NOMO-1 (cell line): ENCODE results near the gene B4GALNT4.
A peak's percentile ranks its signal among the peaks of the same experiment; 100 is the strongest.
"Not testable (repeated sequence)": the region's sequence is repeated elsewhere in the genome, so short reads cannot be mapped to it uniquely, and the experiment has no call there.

Source experiments
- DNase-seq, 2 experiments: peaks; one replicate each; lab custom pipeline; 2025; ENCODE audit not compliant: unreplicated experiment in 2 of 2; lab: John Stamatoyannopoulos, UW

The B4GALNT4 gene

DNA sequence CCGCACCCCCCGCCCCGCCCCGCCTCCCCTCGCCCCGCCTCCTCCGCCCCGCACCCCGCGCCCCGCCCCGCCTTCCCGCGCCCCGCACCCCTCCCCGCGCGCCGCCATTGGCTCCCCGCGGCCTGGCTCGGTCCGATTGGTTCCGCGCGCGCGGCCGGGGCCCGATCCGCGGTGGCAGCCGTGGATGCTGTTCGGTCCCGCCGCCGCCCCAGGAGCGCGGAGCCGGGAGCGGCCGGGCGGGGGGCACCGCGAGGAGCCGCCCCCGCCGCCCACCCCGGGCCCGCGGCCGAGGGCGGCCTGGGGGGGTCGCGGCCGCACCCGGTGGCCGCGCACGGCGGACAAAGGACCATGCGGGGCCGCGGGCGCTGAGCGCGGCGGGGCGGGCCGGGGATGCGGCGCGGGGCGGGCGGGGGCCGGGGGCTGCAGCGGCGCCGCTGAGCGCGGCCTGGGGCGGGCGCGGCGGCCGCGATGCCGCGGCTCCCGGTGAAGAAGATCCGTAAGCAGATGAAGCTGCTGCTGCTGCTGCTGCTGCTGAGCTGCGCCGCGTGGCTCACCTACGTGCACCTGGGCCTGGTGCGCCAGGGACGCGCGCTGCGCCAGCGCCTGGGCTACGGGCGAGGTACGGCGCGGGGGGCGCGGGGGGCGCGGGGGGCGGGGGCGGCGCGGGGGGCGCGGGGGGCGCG lies at the start of gene B4GALNT4:
TSS of gene B4GALNT4 (plus strand) at position 164 of the 683 bp plus-strand sequence. CDS start at position 469, 305 bp downstream.
- DNase-seq = no peak

GRCh38 chr11:319888-320273 lies 49.4 kb upstream of the B4GALNT4 start:
- not testable (repeated sequence) for DNase-seq

GRCh38 chr11:324156-324555 lies 45.1 kb upstream of the B4GALNT4 start:
- DNase-seq = no peak

DNA sequence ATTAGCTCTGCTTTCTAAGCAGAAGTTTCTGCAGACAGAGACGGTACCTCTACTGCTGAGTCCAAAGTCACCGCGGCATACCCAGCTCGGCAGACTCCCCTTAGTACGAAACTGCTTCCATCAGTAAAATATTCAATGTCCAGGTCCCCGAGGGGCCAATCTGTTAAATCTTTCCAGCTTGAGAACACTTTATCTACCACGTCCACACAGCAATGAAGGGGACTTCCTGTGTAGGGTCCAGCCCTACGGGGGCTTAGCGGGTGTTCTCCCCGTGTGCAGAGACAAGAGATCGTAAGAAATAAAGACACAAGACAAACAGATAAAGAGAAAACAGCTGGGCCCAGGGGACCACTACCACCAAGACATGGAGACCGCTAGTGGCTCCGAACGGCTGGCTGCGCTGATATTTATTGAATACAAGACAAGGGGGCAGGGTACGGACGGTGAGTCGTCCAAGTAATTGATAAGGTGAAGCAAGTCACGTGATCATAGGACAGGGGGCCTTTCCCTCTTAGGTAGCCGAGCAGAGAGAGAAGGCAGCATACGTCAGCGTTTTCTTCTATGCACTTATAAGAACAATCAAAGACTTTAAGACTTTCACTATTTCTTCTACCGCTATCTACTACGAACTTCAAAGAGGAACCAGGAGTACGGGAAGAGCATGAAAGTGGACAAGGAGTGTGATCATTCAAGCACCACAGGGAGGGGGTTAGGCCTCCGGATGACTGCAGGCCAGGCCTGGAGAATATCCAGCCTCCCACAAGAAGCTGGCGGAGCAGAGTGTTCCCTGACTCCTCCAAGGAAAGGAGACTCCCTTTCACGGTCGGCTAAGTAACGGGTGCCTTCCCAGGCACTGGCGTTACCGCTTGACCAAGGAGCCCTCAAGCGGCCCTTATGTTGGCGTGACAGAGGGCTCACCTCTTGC lies 44.4 kb upstream of the B4GALNT4 start:
- not testable (repeated sequence) for DNase-seq

GRCh38 chr11:325796-326591 lies 43.3 kb upstream of the B4GALNT4 start:
- DNase-seq = no peak

- no peak for DNase-seq
Observed at GRCh38 chr11:326592-326841, 42.8 kb upstream of the B4GALNT4 start.

DNA sequence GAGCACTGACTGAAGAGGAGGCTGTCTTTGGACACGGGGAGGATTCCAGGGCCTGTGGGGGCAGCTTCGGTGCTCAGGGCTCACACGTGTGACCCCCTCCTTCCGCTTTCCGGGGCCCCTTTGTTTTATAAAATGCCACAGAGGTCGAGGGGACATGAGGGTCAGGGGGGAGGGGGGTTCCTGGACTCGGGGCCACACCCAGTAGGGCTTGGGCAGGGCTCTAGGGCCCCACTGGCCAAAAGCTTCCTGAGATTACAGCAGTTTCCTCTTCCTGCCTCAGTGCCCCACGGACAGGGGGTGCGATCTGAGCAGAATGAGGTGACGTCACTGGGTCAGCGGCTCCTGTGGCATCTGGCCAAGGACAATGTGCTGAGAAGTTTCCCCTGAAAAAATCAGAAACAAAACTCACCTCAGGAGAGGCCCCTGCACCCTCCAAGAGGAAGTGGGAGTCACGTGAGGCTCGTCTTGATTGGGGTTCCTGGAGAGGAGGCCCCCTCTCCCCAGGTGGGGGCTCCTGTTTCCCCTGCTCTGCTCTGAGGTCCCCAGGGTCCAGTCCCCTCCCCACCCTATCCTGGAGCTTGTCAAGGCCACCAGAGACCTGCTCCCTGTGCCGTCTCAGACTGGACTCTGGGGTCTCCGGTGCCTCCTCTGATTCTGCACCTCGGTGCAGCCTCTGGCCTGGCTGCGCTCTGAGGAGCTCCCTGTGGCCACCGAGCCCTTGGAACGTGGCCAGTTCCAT lies 42.3 kb upstream of the B4GALNT4 start:
- peak; percentile 81 to 83 for DNase-seq

DNA sequence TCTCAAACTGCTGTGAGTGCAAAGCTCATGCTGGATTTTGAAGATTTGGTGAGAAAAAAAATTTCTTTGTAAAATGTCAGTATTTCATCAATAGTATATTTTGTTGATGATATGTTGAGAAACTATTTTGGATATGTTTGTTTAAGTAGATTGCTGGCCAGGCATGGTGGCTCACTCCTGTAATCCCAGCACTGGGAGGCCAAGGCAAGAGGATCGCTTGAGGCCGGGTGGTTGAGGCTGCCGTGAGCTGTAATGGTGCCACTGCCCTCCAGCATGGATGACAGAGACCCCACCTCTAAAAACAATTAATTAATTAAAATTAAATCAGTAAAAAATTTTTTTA lies 41.7 kb upstream of the B4GALNT4 start:
- DNase-seq = no peak

GRCh38 chr11:328012-328411 lies 41.3 kb upstream of the B4GALNT4 start:
- no peak for DNase-seq

GRCh38 chr11:328516-329100 lies 40.7 kb upstream of the B4GALNT4 start:
- not testable (repeated sequence) for DNase-seq

DNA sequence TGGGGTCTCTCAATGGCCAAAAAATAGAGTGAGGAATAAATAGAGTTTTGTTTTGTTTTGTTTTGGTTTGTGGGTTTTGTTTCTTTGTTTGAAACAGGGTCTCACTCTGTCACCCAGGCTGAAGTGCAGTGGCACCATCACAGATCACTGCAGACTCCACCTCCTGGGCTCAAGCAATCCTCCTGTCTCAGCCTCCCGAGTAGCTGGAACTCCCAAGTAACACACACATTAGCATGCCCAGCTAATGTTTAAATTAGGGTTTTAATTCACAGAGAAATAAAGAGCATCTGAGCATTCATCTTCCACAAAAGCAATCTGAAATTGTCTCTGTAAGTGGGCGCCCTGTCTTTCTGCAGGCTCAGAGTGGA lies 39.4 kb upstream of the B4GALNT4 start:
- DNase-seq = no peak

- no peak for DNase-seq
Observed at GRCh38 chr11:330307-330693, 39.0 kb upstream of the B4GALNT4 start.

GRCh38 chr11:330694-331357 lies 38.5 kb upstream of the B4GALNT4 start:
- DNase-seq = no peak

DNA sequence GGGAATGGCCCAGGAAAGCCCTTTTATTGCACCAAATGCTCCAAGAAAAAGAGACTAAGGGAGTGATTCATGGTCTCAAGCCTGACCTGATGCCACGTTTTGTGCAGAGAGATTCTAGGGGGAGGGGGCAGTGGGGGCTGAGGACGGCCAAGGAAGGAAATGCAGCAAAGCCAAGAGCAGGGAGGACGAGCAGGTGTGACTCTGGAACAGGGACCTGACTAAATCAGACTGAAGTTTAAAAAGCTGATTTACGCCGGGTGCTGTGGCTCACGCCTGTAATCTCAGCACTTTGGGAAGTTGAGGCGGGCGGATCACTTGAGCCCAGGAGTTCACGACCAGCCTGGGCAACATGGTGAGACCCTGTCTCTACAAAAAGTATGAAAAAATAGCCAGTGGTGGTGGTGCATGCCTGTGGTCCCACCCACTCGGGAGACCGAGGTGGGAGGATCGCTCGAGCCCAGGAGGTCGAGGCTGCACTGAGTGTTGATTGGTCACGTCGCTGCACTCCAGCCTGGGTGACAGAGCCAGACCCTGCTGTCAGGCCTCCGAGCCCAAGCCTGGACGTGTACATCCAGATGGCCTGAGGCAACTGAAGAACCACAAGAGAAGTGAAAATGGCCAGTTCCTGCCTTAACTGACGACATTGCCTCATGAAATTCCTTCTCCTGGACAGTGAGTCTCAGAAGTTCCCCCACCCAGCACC lies 37.8 kb upstream of the B4GALNT4 start:
- DNase-seq = no peak

DNA sequence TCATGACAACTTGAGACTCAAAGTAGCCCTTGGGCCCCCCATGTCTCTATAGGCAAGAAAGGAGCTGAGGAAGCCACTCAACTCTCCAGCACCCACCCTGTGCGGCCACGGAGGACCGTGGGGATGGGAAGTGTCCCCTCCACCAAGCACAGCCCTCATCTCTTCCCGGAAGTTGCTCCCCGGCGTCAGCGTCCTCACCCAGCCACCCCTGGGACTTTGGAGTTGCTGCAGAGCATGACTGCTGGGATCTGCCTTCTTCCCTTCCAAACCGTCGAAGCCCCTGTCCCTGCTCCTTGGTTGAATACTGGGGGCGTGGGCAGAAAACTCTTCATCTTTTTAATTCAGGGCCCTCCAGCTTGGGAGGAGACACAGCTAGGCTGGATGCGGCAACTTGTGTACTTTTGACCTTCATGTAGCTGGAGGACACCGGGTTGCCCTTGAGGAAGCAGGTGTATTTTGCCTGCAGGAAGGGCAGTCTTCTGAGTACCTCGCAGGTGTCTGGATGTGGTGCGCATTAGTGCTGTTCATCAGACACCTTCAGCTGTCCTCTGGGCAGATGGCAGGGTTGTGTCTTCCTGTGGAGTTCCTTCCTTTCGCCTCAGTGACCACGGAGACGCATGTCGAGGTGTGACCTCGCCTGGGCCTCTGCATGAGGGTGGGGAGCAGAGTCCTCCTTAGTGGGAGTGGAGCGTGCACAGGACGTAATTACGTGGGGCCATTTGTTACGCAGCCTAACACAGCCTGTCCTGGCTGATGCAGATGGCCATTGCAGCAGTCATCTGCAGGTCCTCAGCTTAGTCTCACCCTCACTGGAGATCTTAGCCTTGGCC lies 36.4 kb upstream of the B4GALNT4 start:
- DNase-seq = no peak

DNA sequence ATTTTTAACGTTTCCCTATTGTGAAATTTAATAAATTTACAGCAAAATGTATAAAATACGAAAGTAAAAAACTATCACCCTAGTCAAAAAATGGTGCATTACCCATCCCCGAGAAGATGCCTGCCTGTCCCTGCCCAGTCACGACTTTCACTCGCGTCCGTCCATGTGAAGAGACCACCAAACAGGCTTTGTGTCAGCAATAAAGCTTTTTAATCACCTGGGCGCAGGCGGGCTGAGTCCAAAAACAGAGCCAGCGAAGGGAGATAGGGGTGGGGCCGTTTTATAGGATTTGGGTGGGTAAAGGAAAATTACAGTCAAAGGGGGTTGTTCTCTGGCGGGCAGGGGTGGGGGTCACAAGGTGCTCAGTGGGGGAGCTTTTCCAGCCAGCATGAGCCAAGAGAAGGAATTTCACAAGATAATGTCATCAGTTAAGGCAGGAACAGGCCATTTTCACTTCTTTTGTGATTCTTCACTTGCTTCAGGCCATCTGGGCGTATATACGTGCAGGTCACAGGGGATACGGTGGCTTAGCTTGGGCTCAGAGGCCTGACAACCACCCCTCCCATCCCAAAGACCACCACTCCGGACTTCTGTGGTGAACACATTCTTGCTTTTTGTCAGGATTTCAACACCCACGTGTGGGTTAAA lies 35.6 kb upstream of the B4GALNT4 start:
- not testable (repeated sequence) for DNase-seq

- no peak for DNase-seq
Observed at GRCh38 chr11:334264-334994, 34.9 kb upstream of the B4GALNT4 start.
